Sigmoid colon (tissue), 3 donors: ENCODE data around the gene GSTK1.

Experiments used
- CTCF ChIP-seq, 4 experiments: fragments of 450-650 bp in 3 of 4; fragments of 200-600 bp in 1 of 4; IDR thresholded peaks; one replicate each; pipeline ENCODE4 v1.5.1; 2016 to 2019; ENCODE audit warnings: antibody characterized with exemption in 4 of 4, mild to moderate bottlenecking in 3 of 4, moderate library complexity in 2 of 4
- POLR2A ChIP-seq, 2 donors: fragments of 450-650 bp; IDR thresholded peaks; one replicate each; pipeline ENCODE4 v1.6.1; 2016; ENCODE audit warnings: antibody characterized with exemption in 2 of 2, mild to moderate bottlenecking in 2 of 2, moderate library complexity in 2 of 2

- no peak for TF ChIP-seq CTCF (IDR thresholded peaks at IDR 0.05)
- TF ChIP-seq POLR2A (IDR thresholded peaks at IDR 0.05) = no peak
These were observed 26.7 kb upstream of the GSTK1 start for GRCh38 chr7:143236408-143236990.
